ENCODE measurements around the gene IGFL3. TPM values are rescaled to one million over a fixed set of nuclear protein-coding genes. Genes with fewer than 3 reads are reported as not detected.
A peak's percentile ranks its signal among the peaks of the same experiment; 100 is the strongest.

The IGFL3 gene
- total and polyA plus RNA-seq, 9 of the 15 experiments (the other 6 are each of a cell fraction or from before 2014, with no cell fraction given), result not detected

- no peak for TF ChIP-seq E2F4 (CRISPR knock-in tag; IDR thresholded peaks at IDR 0.05; ENCODE audit: low read depth)
- TF ChIP-seq SMARCB1 (IDR thresholded peaks at IDR 0.05; ENCODE audit: insufficient read length, low read depth), result no peak
- TF ChIP-seq HMBOX1 (IDR thresholded peaks at IDR 0.05), result no peak
- TF ChIP-seq SP1 (CRISPR knock-in tag; IDR thresholded peaks at IDR 0.05), result no peak
- no peak for TF ChIP-seq HNRNPK (IDR thresholded peaks at IDR 0.05; ENCODE audit: low read depth, low read length, poor library complexity, severe bottlenecking)
- TF ChIP-seq RFX5 (IDR thresholded peaks at IDR 0.05; ENCODE audit: low read depth, low read length), result no peak
These were observed 13.1 kb downstream of the IGFL3 start (continued) for GRCh38 chr19:46111376-46111775.

GRCh38 chr19:46109876-46110275 lies 14.6 kb downstream of the IGFL3 start:
- WGBS (ENCODE audit: insufficient coverage, low coverage, missing lambda C conversion rate), result 0% methylated on average over 6 of the region's 6 CpGs
- intact Hi-C loops (cut with micrococcal nuclease) (no loop called here), in situ Hi-C loops (cut with MboI) (no loop called here)
- Histone ChIP-seq H3K9me3 (replicated peaks; ENCODE audit: control insufficient read depth, insufficient read depth, low read depth, low read length) (no peaks in the 10 kb centered on the region), H2AFZ (ENCODE audit: low read depth, low read length) (no peak overlapping the region), H3K36me3 (ENCODE audit: control insufficient read depth, insufficient read depth, low read length) (no peaks in the 10 kb centered on the region), H3K9ac (ENCODE audit: insufficient read depth in 1 of 2, low read depth in 2 of 2, low read length in 2 of 2) (no peak overlapping the region), H3K4me1 (replicated peaks in 1 of 2; ENCODE audit: control insufficient read depth in 2 of 2, insufficient read depth in 2 of 2, low read length in 2 of 2) (no peaks in the 10 kb centered on the region), H3K4me3 (no peak overlapping the region), H3K4me2 (ENCODE audit: insufficient read depth, low read length) (no peak overlapping the region), H3K79me2 (ENCODE audit: control insufficient read depth, insufficient read depth, low read length) (no peaks in the 10 kb centered on the region), H3K27me3 (ENCODE audit: control insufficient read depth in 2 of 2, insufficient read depth in 2 of 2, low read length in 2 of 2) (no peaks in the 10 kb centered on the region), H3K9me1 (ENCODE audit: control insufficient read depth, insufficient read depth, low read length) (no peaks in the 10 kb centered on the region), H4K20me1 (replicated peaks; ENCODE audit: control insufficient read depth, insufficient read depth, low read length) (no peaks in the 10 kb centered on the region), H3K27ac (ENCODE audit: extremely low read depth, low read depth, low read length) (no peak overlapping the region)
- no peak for FAIRE-seq
- peak; percentile 13 for TF ChIP-seq MEIS2 (IDR thresholded peaks at IDR 0.05; ENCODE audit: partially characterized antibody)
- no peak for TF ChIP-seq COPS2 (conservative IDR thresholded peaks at IDR 0.05)
- TF ChIP-seq ZBTB17 (CRISPR knock-in tag; IDR thresholded peaks at IDR 0.05), result no peak
- no peak for TF ChIP-seq GTF2F1 (IDR thresholded peaks at IDR 0.05; ENCODE audit: low read depth, low read length)
- DNase-seq (ENCODE audit: extremely low read depth in 1 of 4, low spot score in 3 of 4), result no peak
- ATAC-seq, result no peak
- ChIA-PET CTCF (ENCODE audit: low intra/inter-chr PET ratio) (no interaction called here), POLR2A (no interaction called here)
- BruUV-seq (replicated peaks), result no TSS peak

All from K562 (cell line).